HG02981 (cell line): ENCODE results near the gene TAS2R1.

Experiments
- ATAC-seq: cut with Tn5 transposase; IDR thresholded peaks from one replicate; pipeline ENCODE4 v1.9.1; 2021; ENCODE audit warnings: mild to moderate bottlenecking, moderate library complexity; ENCODE audit not compliant: unreplicated experiment

TAS2R1 gene

GRCh38 chr5:9589049-9589835 is 40.9 kb downstream of the TAS2R1 start:
- no peak for ATAC-seq

- no peak for ATAC-seq
Measured at GRCh38 chr5:9588254-9588653, 41.9 kb downstream of the TAS2R1 start.

GRCh38 chr5:9587135-9587534 is 43.0 kb downstream of the TAS2R1 start:
- ATAC-seq = no peak

GRCh38 chr5:9582406-9582805 is 47.7 kb downstream of the TAS2R1 start:
- ATAC-seq = no peak
